K562 (cell line): ENCODE results near the gene WDR90. TPM values are rescaled to one million over a fixed set of nuclear protein-coding genes. Genes with fewer than 3 reads are reported as not detected.

Experiments
- ARHGAP35 ChIP-seq: fragments of 450-650 bp; IDR thresholded peaks from 2 replicates; pipeline ENCODE4 v1.6.1; 2018; ENCODE audit not compliant: partially characterized antibody
- ARID2 ChIP-seq: fragments of 450-650 bp; IDR thresholded peaks from 2 replicates; pipeline ENCODE4 v1.6.1; 2017; ENCODE audit warnings: antibody characterized with exemption, mild to moderate bottlenecking
- BRD4 ChIP-seq: fragments of 200-600 bp; sonication (generic); IDR thresholded peaks from 2 replicates; pipeline ENCODE4 v1.6.1; 2017; ENCODE audit warnings: inconsistent platforms
- ETV6 ChIP-seq, 3 experiments: fragments of 150-350 bp in 1 of 3; sonication (generic) in 1 of 3; formaldehyde crosslinking in 1 of 3; IDR thresholded peaks; 2 replicates each; pipeline versions ENCODE4 v1.6.1 to v1.8.0; 2014 to 2022; ENCODE audit warnings: borderline replicate concordance in 2 of 3, low read depth in 2 of 3, antibody characterized with exemption in 1 of 3, low read length in 1 of 3, mild to moderate bottlenecking in 1 of 3, missing genetic modification reagents in 1 of 3
- HMG20A ChIP-seq: fragments of 450-650 bp; formaldehyde crosslinking; conservative IDR thresholded peaks from 2 replicates; pipeline ENCODE4 v1.4.0; 2020; ENCODE audit warnings: mild to moderate bottlenecking, mixed read lengths
- ILK ChIP-seq: fragments of 450-650 bp; IDR thresholded peaks from 2 replicates; pipeline ENCODE4 v1.6.1; 2016; ENCODE audit warnings: missing genetic modification characterization, low read depth, mild to moderate bottlenecking, missing compliant biosample characterization, moderate library complexity, borderline replicate concordance
- KLF6 ChIP-seq: fragments of 250-450 bp; sonication (Bioruptor Pico); IDR thresholded peaks from 2 replicates; pipeline ENCODE4 v1.4.0; 2020; ENCODE audit warnings: mild to moderate bottlenecking, moderate library complexity, borderline replicate concordance
- NELFE ChIP-seq: IDR thresholded peaks from 2 replicates; pipeline ENCODE4 v1.6.1; 2011; ENCODE audit warnings: mild to moderate bottlenecking; ENCODE audit not compliant: insufficient read depth, insufficient read length
- SREBF1 ChIP-seq: fragments of 150-350 bp; IDR thresholded peaks from 2 replicates; pipeline ENCODE4 v1.6.1; 2014; ENCODE audit warnings: antibody characterized with exemption, low read depth, low read length, borderline replicate concordance
- SREBF2 ChIP-seq: sonication (generic); formaldehyde crosslinking; IDR thresholded peaks from 2 replicates; pipeline ENCODE4 v1.4.0; 2020; ENCODE audit warnings: mild to moderate bottlenecking, missing genetic modification reagents
- SRSF9 ChIP-seq: fragments of 200-400 bp; formaldehyde crosslinking; IDR thresholded peaks from 2 replicates; pipeline ENCODE4 v1.6.1; 2017; ENCODE audit warnings: low read depth, low read length, borderline replicate concordance
- STAT5B ChIP-seq: fragments of 250-450 bp; sonication (Bioruptor Pico); IDR thresholded peaks from 2 replicates; pipeline ENCODE4 v1.8.0; 2021; ENCODE audit warnings: mild to moderate bottlenecking, inconsistent platforms
- TAF9B ChIP-seq: fragments of 450-650 bp; IDR thresholded peaks from 2 replicates; pipeline ENCODE4 v1.6.1; 2018; ENCODE audit warnings: mild to moderate bottlenecking; ENCODE audit not compliant: partially characterized antibody
- TCF7 ChIP-seq: sonication (generic); IDR thresholded peaks from 2 replicates; pipeline ENCODE4 v1.6.1; 2016; ENCODE audit warnings: antibody characterized with exemption, borderline replicate concordance
- U2AF1 ChIP-seq: fragments of 200-400 bp; formaldehyde crosslinking; optimal IDR thresholded peaks from 2 replicates; pipeline ENCODE3; 2017; ENCODE audit warnings: mild to moderate bottlenecking, low read depth, low read length, moderate library complexity
- ZNF347 ChIP-seq: fragments of 450-650 bp; formaldehyde crosslinking; IDR thresholded peaks from 2 replicates; pipeline ENCODE4 v1.4.0; 2020; ENCODE audit warnings: low read depth, mild to moderate bottlenecking, moderate library complexity
- polyA plus RNA-seq, 8 experiments: library from polyadenylated mRNA; depleted of rRNA in 4 of 8; stranded (reverse) in 5 of 8; unstranded in 3 of 8; fragments of >200 nt; fragmentation: Nextera tagmentation in 2 of 8; fragmentation: Illumina TruSeq in 1 of 8; extraction: Ambion mirVana in 2 of 8; extraction: Trizol in 1 of 8; gene quantifications; 2 replicates each; pipeline versions ENCODE4 v1.2.1 to v1.2.3, GENCODE V29; 2011 to 2014; ENCODE audit warnings: inconsistent platforms in 1 of 8, missing spikeins in 1 of 8
- total RNA-seq, 7 experiments: library from RNA; depleted of rRNA in 6 of 7; stranded (reverse); fragments of >200 nt in 6 of 7; fragmentation: Illumina TruSeq in 2 of 7; extraction: Trizol in 2 of 7; gene quantifications; 2 replicates each; pipeline versions ENCODE4 v1.2.1 to v1.2.3, GENCODE V29; 2011 to 2021; ENCODE audit warnings: low replicate concordance in 1 of 7
- TF ChIP-seq, protein P1 (sequence below): fragments of 250-450 bp; sonication (Bioruptor Pico); IDR thresholded peaks from 2 replicates; pipeline ENCODE4 v1.8.0; 2022; ENCODE audit warnings: inconsistent platforms, mild to moderate bottlenecking, moderate library complexity, borderline replicate concordance
- TF ChIP-seq, protein P2 (sequence below): fragments of 450-650 bp; IDR thresholded peaks from 2 replicates; pipeline ENCODE4 v1.6.1; 2016; ENCODE audit warnings: missing biosample characterization, missing genetic modification characterization
- TF ChIP-seq, protein P3 (sequence below): fragments of 450-650 bp; conservative IDR thresholded peaks from 2 replicates; pipeline ENCODE4 v1.6.1; 2016; ENCODE audit warnings: missing genetic modification characterization, low read depth, mild to moderate bottlenecking, missing compliant biosample characterization, moderate library complexity
- TF ChIP-seq, protein P4 (sequence below): fragments of 450-650 bp; formaldehyde crosslinking; IDR thresholded peaks from 2 replicates; pipeline ENCODE4 v1.4.0; 2020; ENCODE audit warnings: mild to moderate bottlenecking
- TF ChIP-seq, protein P5 (sequence below), 2 experiments: fragments of 450-650 bp; conservative IDR thresholded peaks; 2 replicates each; pipeline ENCODE4 v1.6.1; 2017; ENCODE audit warnings: mild to moderate bottlenecking in 2 of 2, moderate library complexity in 2 of 2

WDR90 gene
- total and polyA plus RNA-seq, 9 of the 15 experiments (the other 6 are each of a cell fraction or from before 2014, with no cell fraction given) = 0.44 to 12.6 (median 3.3) TPM

DNA sequence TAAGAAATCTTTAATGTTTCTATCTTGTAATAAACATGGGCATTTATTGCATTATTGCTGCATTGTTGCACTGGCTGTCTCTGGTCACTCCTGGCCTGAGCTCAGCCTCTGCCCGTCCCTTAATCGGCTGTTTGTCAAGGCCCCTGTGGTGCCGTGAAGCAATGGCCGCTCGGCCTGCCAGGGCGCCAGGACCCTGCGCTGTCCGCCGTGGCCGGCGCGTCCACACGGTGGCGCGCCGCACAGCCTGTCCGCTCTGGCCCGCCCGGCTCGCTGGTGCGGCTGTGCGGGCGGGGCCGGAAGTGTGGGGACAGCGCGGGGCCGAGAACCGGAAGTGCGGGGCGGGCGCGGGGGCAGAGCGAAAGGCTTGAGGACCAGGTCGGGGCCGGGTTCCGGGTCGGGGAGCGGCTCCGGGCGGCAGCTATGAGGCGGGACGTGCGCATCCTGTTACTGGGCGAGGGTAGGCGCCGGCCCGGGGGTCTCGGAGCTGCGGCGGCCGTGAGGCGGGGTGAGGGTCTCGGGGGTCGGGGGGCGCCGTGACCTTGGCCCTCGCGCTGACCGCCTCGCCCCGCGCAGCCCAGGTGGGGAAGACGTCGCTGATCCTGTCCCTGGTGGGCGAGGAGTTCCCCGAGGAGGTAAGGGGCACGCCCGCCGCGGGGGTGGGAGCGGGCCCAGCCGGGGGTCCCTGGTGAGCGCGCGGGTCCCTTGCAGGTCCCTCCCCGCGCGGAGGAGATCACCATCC lies 18.8 kb downstream of the WDR90 start, which contains the start of gene RHOT2 (continued):
- TF ChIP-seq, protein P1, sequence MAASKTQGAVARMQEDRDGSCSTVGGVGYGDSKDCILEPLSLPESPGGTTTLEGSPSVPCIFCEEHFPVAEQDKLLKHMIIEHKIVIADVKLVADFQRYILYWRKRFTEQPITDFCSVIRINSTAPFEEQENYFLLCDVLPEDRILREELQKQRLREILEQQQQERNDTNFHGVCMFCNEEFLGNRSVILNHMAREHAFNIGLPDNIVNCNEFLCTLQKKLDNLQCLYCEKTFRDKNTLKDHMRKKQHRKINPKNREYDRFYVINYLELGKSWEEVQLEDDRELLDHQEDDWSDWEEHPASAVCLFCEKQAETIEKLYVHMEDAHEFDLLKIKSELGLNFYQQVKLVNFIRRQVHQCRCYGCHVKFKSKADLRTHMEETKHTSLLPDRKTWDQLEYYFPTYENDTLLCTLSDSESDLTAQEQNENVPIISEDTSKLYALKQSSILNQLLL (CRISPR knock-in tag) = no peak
- TF ChIP-seq BRD4 = no peak
- TF ChIP-seq, protein P2, sequence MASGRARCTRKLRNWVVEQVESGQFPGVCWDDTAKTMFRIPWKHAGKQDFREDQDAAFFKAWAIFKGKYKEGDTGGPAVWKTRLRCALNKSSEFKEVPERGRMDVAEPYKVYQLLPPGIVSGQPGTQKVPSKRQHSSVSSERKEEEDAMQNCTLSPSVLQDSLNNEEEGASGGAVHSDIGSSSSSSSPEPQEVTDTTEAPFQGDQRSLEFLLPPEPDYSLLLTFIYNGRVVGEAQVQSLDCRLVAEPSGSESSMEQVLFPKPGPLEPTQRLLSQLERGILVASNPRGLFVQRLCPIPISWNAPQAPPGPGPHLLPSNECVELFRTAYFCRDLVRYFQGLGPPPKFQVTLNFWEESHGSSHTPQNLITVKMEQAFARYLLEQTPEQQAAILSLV = no peak
- no peak for TF ChIP-seq TCF7
- TF ChIP-seq SREBF2 (CRISPR knock-in tag) = no peak
- TF ChIP-seq HMG20A (CRISPR knock-in tag) = no peak
- no peak for TF ChIP-seq SREBF1
- TF ChIP-seq, protein P3, sequence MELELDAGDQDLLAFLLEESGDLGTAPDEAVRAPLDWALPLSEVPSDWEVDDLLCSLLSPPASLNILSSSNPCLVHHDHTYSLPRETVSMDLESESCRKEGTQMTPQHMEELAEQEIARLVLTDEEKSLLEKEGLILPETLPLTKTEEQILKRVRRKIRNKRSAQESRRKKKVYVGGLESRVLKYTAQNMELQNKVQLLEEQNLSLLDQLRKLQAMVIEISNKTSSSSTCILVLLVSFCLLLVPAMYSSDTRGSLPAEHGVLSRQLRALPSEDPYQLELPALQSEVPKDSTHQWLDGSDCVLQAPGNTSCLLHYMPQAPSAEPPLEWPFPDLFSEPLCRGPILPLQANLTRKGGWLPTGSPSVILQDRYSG (tag) = no peak
- TF ChIP-seq STAT5B = no peak
- no peak for TF ChIP-seq ZNF347
- TF ChIP-seq ARHGAP35 = no peak
- no peak for TF ChIP-seq ILK
- no peak for TF ChIP-seq KLF6 (CRISPR knock-in tag)
- TF ChIP-seq ARID2 = no peak
- TF ChIP-seq SRSF9 = no peak
- no peak for TF ChIP-seq NELFE
- no peak for TF ChIP-seq TAF9B
- TF ChIP-seq ETV6 (IDR thresholded peaks at IDR 0.05; ENCODE audit: borderline replicate concordance in 1 of 2, low read depth in 2 of 2, low read length in 1 of 2) = 0 out of 4 replicates have a peak, but pooled peaks of 1 of the 2 experiments have one; percentile 40
- no peak for TF ChIP-seq ETV6 (CRISPR knock-in tag; IDR thresholded peaks at IDR 0.05; ENCODE audit: borderline replicate concordance)
- no peak for TF ChIP-seq U2AF1
- TF ChIP-seq, protein P4, sequence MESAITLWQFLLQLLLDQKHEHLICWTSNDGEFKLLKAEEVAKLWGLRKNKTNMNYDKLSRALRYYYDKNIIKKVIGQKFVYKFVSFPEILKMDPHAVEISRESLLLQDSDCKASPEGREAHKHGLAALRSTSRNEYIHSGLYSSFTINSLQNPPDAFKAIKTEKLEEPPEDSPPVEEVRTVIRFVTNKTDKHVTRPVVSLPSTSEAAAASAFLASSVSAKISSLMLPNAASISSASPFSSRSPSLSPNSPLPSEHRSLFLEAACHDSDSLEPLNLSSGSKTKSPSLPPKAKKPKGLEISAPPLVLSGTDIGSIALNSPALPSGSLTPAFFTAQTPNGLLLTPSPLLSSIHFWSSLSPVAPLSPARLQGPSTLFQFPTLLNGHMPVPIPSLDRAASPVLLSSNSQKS (CRISPR knock-in tag) = no peak
- TF ChIP-seq, protein P5, sequence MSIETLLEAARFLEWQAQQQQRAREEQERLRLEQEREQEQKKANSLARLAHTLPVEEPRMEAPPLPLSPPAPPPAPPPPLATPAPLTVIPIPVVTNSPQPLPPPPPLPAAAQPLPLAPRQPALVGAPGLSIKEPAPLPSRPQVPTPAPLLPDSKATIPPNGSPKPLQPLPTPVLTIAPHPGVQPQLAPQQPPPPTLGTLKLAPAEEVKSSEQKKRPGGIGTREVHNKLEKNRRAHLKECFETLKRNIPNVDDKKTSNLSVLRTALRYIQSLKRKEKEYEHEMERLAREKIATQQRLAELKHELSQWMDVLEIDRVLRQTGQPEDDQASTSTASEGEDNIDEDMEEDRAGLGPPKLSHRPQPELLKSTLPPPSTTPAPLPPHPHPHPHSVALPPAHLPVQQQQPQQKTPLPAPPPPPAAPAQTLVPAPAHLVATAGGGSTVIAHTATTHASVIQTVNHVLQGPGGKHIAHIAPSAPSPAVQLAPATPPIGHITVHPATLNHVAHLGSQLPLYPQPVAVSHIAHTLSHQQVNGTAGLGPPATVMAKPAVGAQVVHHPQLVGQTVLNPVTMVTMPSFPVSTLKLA (conservative IDR thresholded peaks at IDR 0.05) = peak; percentile 28 to 62; a peak in 2 of 4 replicates
